WERI-Rb-1 (cell line): ENCODE results near the gene ZBTB22.

Source experiments
- DNase-seq: peaks from one replicate; pipeline ENCODE4 v3.0.0-alpha.2; 2020
- H3K27ac ChIP-seq: fragments of 250-450 bp; sonication (Bioruptor Pico); 2 replicates; pipeline ENCODE4 v1.5.1; 2020; ENCODE audit warnings: mild to moderate bottlenecking, moderate library complexity
- H3K27me3 ChIP-seq: fragments of 250-450 bp; sonication (Bioruptor Pico); 2 replicates; pipeline ENCODE4 v1.5.1; 2021; ENCODE audit warnings: mild to moderate bottlenecking, low read depth, moderate library complexity; ENCODE audit not compliant: insufficient read depth, severe bottlenecking
- H3K36me3 ChIP-seq: fragments of 250-450 bp; sonication (Bioruptor Pico); 2 replicates; pipeline ENCODE4 v1.5.1; 2020; ENCODE audit warnings: mild to moderate bottlenecking, moderate library complexity
- H3K4me3 ChIP-seq: 2 replicates; pipeline ENCODE4 v1.5.1; 2011; ENCODE audit warnings: low read depth, mild to moderate bottlenecking, control low read depth, low read length
- H3K9me3 ChIP-seq: fragments of 250-450 bp; sonication (Bioruptor Pico); 2 replicates; pipeline ENCODE4 v1.5.1; 2021; ENCODE audit warnings: mild to moderate bottlenecking, moderate library complexity; ENCODE audit not compliant: severe bottlenecking
- TF ChIP-seq, protein P1 (sequence below): IDR thresholded peaks from 2 replicates; pipeline ENCODE4 v1.5.1; 2011; ENCODE audit warnings: low read depth, mild to moderate bottlenecking, control low read depth, inconsistent platforms, low read length

ZBTB22 gene

DNA sequence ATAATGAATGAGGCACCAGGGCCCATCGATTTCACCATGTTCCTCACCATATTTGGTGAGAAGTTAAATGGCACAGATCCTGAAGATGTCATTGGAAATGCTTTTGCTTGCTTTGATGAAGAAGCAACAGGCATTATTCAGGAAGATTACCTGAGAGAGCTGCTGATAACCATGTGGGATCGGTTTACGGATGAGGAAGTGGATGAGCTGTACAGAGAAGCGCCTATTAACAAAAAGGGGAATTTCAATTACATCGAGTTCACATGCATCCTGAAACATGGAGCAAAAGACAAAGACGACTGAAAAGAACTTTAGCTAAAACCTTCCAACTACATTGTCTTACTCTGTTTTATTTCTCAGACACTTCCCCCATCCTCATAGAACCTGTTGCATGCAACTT lies 21.6 kb upstream of the ZBTB22 start:
- Histone ChIP-seq H3K9me3 (no peaks in the 10 kb centered on the region), H3K27me3 (no peaks in the 10 kb centered on the region), H3K27ac (no peak overlapping the region), H3K4me3 (no peak overlapping the region), H3K36me3 (no peaks in the 10 kb centered on the region)
- DNase-seq = no peak
- TF ChIP-seq, protein P1, sequence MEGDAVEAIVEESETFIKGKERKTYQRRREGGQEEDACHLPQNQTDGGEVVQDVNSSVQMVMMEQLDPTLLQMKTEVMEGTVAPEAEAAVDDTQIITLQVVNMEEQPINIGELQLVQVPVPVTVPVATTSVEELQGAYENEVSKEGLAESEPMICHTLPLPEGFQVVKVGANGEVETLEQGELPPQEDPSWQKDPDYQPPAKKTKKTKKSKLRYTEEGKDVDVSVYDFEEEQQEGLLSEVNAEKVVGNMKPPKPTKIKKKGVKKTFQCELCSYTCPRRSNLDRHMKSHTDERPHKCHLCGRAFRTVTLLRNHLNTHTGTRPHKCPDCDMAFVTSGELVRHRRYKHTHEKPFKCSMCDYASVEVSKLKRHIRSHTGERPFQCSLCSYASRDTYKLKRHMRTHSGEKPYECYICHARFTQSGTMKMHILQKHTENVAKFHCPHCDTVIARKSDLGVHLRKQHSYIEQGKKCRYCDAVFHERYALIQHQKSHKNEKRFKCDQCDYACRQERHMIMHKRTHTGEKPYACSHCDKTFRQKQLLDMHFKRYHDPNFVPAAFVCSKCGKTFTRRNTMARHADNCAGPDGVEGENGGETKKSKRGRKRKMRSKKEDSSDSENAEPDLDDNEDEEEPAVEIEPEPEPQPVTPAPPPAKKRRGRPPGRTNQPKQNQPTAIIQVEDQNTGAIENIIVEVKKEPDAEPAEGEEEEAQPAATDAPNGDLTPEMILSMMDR = no peak

DNA sequence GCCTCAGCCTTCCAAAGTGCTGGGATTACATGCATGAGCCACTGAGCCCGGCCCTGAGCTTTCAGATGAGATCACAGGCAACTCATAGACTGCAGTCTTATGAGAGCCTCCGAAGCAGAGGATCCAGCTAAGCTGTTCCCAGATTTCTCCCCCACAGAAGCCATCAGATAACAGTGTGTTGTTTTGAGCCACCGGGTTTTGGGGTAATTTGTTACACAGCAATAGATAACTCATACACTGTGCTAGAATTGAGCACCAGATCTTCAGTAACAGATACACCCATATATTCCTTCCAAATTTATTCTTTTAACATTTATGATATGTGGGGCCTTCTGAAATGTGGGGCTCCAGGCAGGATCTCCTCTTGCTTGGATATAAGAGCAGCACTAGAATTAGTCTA lies 19.0 kb upstream of the ZBTB22 start:
- H3K4me3 ChIP-seq = no peak overlapping the region
- H3K9me3 ChIP-seq = no peaks in the 10 kb centered on the region
- TF ChIP-seq, protein P1 = no peak
- no peaks in the 10 kb centered on the region for H3K27me3 ChIP-seq
- no peak overlapping the region for H3K27ac ChIP-seq
- no peak for DNase-seq
- H3K36me3 ChIP-seq = no peaks in the 10 kb centered on the region

DNA sequence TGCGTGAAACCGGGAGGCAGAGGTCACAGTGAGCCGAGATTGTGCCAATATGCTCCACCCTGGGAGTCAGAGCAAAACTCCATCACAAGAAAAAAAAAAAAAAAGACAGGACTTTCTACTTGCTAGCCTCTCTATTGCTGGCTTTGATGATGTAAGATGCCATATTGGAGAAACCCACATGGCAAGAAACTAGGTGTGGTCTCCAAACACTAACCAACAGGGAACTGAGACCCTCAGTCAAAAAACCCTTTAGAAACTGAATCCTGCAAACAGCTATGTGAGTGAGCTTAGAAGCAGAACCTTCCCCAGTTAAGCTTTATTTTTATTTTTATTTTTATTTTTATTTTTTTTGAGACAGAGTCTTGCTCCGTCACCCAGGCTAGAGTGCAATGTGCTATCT lies 18.4 kb upstream of the ZBTB22 start:
- H3K36me3 ChIP-seq = no peaks in the 10 kb centered on the region
- H3K9me3 ChIP-seq = no peaks in the 10 kb centered on the region
- TF ChIP-seq, protein P1 = no peak
- no peak overlapping the region for H3K4me3 ChIP-seq
- no peak overlapping the region for H3K27ac ChIP-seq
- DNase-seq = no peak
- H3K27me3 ChIP-seq = no peaks in the 10 kb centered on the region

DNA sequence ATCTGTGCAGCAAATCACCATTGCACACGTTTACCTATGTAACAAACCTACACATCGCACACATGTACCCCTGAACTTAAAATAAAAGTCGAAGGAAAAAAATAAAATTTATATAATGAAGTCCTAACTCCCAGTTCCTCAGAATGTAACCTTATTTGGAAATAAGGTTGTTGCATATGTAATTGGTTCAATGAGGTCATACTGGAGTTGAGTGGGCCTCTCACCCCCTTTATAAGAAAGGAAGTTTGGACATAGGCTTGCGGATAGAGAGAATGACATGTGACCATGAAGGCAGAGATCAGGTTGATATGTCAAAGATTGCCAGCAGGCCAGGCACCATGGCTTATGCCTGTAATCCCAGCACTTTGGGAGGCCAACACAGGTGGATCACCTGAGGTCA lies 16.1 kb upstream of the ZBTB22 start:
- H3K36me3 ChIP-seq = no peaks in the 10 kb centered on the region
- no peaks in the 10 kb centered on the region for H3K27me3 ChIP-seq
- DNase-seq = no peak
- H3K9me3 ChIP-seq = no peaks in the 10 kb centered on the region
- no peak overlapping the region for H3K4me3 ChIP-seq
- TF ChIP-seq, protein P1 = no peak
- H3K27ac ChIP-seq = no peak overlapping the region

DNA sequence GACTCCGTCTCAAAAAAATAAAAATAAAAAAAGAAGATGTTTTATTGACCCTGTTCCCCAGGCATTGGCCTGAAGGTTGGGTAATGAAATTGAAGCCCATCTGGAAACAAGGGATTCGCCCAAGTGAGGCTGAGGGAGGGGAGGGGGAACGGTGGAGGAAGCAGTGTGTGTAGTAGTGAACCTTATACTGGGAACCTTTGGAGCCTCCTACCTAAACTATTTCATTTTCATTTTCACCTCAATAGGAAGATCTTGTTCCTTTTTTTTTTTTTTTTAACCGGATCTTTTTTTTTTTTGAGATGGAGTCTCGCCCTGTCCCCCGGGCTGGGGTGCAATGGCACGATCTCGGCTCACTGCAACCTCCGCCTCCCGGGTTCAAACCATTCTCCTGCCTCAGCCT lies 13.2 kb upstream of the ZBTB22 start:
- DNase-seq = no peak
- TF ChIP-seq, protein P1 = no peak
- H3K9me3 ChIP-seq = no peaks in the 10 kb centered on the region
- H3K36me3 ChIP-seq = no peaks in the 10 kb centered on the region
- H3K4me3 ChIP-seq = no peak overlapping the region
- no peaks in the 10 kb centered on the region for H3K27me3 ChIP-seq
- H3K27ac ChIP-seq = no peak overlapping the region

DNA sequence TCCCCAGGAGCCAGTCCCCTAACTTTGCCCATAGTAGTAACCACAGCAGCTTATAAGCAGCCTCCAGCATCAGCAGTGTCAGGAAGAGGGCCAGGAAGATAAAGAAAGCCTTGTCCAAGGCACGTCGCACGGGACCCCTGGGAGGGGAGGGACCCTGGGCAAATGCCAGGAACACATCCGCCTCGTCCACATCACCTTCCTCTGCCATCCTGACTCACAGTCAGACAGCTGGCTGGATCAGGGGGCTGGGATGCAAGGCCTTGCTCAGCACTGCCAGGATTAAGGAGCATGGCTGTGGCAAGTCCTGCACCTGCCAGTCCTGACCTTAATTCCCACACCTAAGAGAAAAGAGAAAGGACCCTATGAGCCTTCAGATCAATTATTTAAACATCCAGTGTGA lies 11.5 kb upstream of the ZBTB22 start:
- Histone ChIP-seq H3K27ac (no peak overlapping the region), H3K27me3 (no peaks in the 10 kb centered on the region), H3K4me3 (no peak overlapping the region), H3K9me3 (no peaks in the 10 kb centered on the region), H3K36me3 (no peaks in the 10 kb centered on the region)
- TF ChIP-seq, protein P1 = 0 out of 2 replicates have a peak, but pooled peaks have one; percentile 26
- DNase-seq = peak; percentile 82
